ENCODE results near the gene STK36. TPM values are rescaled to one million over a fixed set of nuclear protein-coding genes. Genes with fewer than 3 reads are reported as not detected.

The STK36 gene
- total RNA-seq, 2 experiments from 2014 or later: 9.7 to 21.1 TPM

DNA sequence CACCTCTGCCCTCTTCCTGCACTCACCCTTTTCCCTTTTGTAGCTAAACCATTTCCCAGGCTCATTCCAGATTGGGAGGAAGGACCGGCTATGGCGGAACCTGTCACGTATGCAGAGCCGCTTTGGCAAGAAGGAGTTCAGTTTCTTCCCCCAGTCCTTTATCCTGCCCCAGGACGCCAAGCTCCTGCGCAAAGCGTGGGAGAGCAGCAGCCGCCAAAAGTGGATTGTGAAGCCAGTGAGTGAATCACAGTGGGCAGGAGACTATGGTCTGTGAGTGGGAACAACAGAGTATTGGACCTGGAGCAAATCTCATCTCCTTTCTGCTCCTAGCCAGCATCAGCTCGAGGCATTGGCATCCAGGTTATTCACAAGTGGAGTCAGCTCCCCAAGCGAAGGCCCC lies 75.1 kb downstream of the STK36 start:
- H3K79me2 ChIP-seq (ENCODE audit: insufficient read depth, low read depth, low read length): no peaks in the 10 kb centered on the region

DNA sequence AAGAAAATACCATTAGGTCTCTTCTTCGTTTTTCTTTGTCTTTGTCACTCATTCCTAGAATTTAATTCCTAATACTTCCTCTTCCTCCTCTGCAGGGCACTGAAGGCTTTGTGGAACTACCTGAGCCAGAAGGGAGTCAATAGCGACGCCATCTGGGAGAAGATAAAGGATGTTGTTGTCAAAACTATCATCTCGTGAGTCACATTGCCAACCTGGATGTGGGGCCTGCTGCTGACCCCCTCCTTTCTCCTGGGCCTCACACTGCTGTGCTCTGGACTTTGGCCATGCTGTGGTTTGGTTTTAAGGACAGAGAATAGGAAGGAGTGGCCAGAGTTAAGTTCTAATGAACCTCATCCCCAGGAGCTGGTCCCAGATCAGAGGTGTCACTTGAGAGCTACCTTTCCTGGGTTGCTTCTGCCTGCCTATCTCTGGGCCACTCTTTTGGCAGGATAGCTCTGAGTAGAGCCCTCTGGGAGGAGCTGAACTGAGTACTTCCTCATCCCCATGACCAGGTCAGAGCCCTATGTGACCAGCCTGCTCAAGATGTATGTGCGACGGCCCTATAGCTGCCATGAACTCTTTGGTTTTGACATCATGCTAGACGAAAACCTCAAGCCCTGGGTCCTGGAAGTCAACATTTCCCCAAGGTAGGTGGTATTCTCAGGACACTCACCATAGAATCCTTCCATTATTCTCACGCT lies 77.0 kb downstream of the STK36 start:
- Histone ChIP-seq H3K4me1 (ENCODE audit: insufficient read depth, low read length, poor library complexity, severe bottlenecking) (no peaks in the 10 kb centered on the region), H3K9me3 (ENCODE audit: low read length) (no peaks in the 10 kb centered on the region), H3K9me2 (ENCODE audit: insufficient read depth, low read length) (no peaks in the 10 kb centered on the region), H3K79me2 (ENCODE audit: insufficient read depth, low read depth, low read length) (no peaks in the 10 kb centered on the region), H4K20me1 (ENCODE audit: insufficient read depth, low read length) (no peaks in the 10 kb centered on the region), H3K4me3 (ENCODE audit: low read depth, low read length, poor library complexity, severe bottlenecking) (no peak overlapping the region), H3K36me3 (ENCODE audit: insufficient read depth, low read length) (peaks cover 96% of the 10 kb centered on the region), H2AFZ (ENCODE audit: low read length) (no peak overlapping the region), H3K27ac (ENCODE audit: low read depth, low read length, poor library complexity, severe bottlenecking) (no peak overlapping the region), H3K4me2 (ENCODE audit: low read length) (no peak overlapping the region)
- intact Hi-C loops (cut with micrococcal nuclease; ENCODE audit: unreplicated experiment): no loop called here
- no TSS peak for BruUV-seq (replicated peaks)
- ChIA-PET CTCF (ENCODE audit: unreplicated experiment) (interaction anchor here (0.7 kb wide), 1 partner anchor 99 kb away, joined by 3 read pairs; no protein-coding TSS in a partner anchor), POLR2A (no interaction called here)
- TF ChIP-seq, protein P1, sequence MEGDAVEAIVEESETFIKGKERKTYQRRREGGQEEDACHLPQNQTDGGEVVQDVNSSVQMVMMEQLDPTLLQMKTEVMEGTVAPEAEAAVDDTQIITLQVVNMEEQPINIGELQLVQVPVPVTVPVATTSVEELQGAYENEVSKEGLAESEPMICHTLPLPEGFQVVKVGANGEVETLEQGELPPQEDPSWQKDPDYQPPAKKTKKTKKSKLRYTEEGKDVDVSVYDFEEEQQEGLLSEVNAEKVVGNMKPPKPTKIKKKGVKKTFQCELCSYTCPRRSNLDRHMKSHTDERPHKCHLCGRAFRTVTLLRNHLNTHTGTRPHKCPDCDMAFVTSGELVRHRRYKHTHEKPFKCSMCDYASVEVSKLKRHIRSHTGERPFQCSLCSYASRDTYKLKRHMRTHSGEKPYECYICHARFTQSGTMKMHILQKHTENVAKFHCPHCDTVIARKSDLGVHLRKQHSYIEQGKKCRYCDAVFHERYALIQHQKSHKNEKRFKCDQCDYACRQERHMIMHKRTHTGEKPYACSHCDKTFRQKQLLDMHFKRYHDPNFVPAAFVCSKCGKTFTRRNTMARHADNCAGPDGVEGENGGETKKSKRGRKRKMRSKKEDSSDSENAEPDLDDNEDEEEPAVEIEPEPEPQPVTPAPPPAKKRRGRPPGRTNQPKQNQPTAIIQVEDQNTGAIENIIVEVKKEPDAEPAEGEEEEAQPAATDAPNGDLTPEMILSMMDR (conservative IDR thresholded peaks at IDR 0.05; ENCODE audit: low read length): no peak
- no peak for TF ChIP-seq EZH2phosphoT487 (IDR thresholded peaks at IDR 0.05; ENCODE audit: borderline replicate concordance, low read depth, low read length)
- DNase-seq (ENCODE audit: low spot score): no peak

More for the DNA sequence above, 75.1 kb downstream of the STK36 start:
- H3K4me3 ChIP-seq (ENCODE audit: low read depth, low read length, poor library complexity, severe bottlenecking): no peak overlapping the region
- no peak overlapping the region for H3K4me2 ChIP-seq (ENCODE audit: low read length)
- no peaks in the 10 kb centered on the region for H3K9me2 ChIP-seq (ENCODE audit: insufficient read depth, low read length)
- intact Hi-C loops (cut with micrococcal nuclease; ENCODE audit: unreplicated experiment): no loop called here
- no peak overlapping the region for H3K27ac ChIP-seq (ENCODE audit: low read depth, low read length, poor library complexity, severe bottlenecking)
- ChIA-PET CTCF (ENCODE audit: unreplicated experiment) (no interaction called here), POLR2A (interaction anchor here (0.9 kb wide), 1 partner anchor 99 kb away, joined by 4 read pairs; no protein-coding TSS in a partner anchor)
- H3K36me3 ChIP-seq (ENCODE audit: insufficient read depth, low read length): peaks cover 92% of the 10 kb centered on the region
- H3K4me1 ChIP-seq (ENCODE audit: insufficient read depth, low read length, poor library complexity, severe bottlenecking): no peaks in the 10 kb centered on the region
- no TSS peak for BruUV-seq (replicated peaks)
- no peaks in the 10 kb centered on the region for H3K9me3 ChIP-seq (ENCODE audit: low read length)
- no peaks in the 10 kb centered on the region for H4K20me1 ChIP-seq (ENCODE audit: insufficient read depth, low read length)
- no peak overlapping the region for H2AFZ ChIP-seq (ENCODE audit: low read length)
- no peak for TF ChIP-seq EZH2phosphoT487 (IDR thresholded peaks at IDR 0.05; ENCODE audit: borderline replicate concordance, low read depth, low read length)
- TF ChIP-seq, protein P1 (conservative IDR thresholded peaks at IDR 0.05; ENCODE audit: low read length): no peak
- DNase-seq (ENCODE audit: low spot score): no peak

Other genes with a start within 250 kb of the STK36 start
- gene USP37, start 103.7 kb upstream of the STK36 start, total RNA-seq (2014; rRNA removed; shearing (Covaris generic)): 23.3 and 31.4 TPM in 2 replicates
- gene USP37, start 103.7 kb upstream of the STK36 start, total RNA-seq (2022): 32.4 and 33.0 TPM in 2 replicates
- 67.8 and 71.6 TPM in 2 replicates for gene CNOT9, start 103.2 kb upstream of the STK36 start, total RNA-seq (2014; rRNA removed; shearing (Covaris generic))
- 92.2 and 94.2 TPM in 2 replicates for gene CNOT9, start 103.2 kb upstream of the STK36 start, total RNA-seq (2022)
- 0.25 and 1.2 TPM in 2 replicates for gene PLCD4, start 64.2 kb upstream of the STK36 start, total RNA-seq (2014; rRNA removed; shearing (Covaris generic))
- 0.48 TPM in 1 of 2 replicates, not detected in the other for gene PLCD4, start 64.2 kb upstream of the STK36 start, total RNA-seq (2022)
- 29.9 and 37.6 TPM in 2 replicates for gene ZNF142, start 12.5 kb upstream of the STK36 start, total RNA-seq (2014; rRNA removed; shearing (Covaris generic))
- gene ZNF142, start 12.5 kb upstream of the STK36 start, total RNA-seq (2022): 61.3 and 62.5 TPM in 2 replicates
- gene BCS1L, start 12.4 kb upstream of the STK36 start, total RNA-seq (2014; rRNA removed; shearing (Covaris generic)): 48.0 and 57.3 TPM in 2 replicates
- gene BCS1L, start 12.4 kb upstream of the STK36 start, total RNA-seq (2022): 54.9 and 60.8 TPM in 2 replicates
- gene RNF25, start 84 bp upstream of the STK36 start, total RNA-seq (2014; rRNA removed; shearing (Covaris generic)): 25.5 and 25.8 TPM in 2 replicates
- 24.0 and 25.7 TPM in 2 replicates for gene RNF25, start 84 bp upstream of the STK36 start, total RNA-seq (2022)
- 27.7 and 38.2 TPM in 2 replicates for gene TTLL4, start 38.7 kb downstream of the STK36 start, total RNA-seq (2014; rRNA removed; shearing (Covaris generic))
- gene TTLL4, start 38.7 kb downstream of the STK36 start, total RNA-seq (2022): 67.1 and 68.0 TPM in 2 replicates
- 0.15 TPM in 1 of 2 replicates, not detected in the other for gene CYP27A1, start 110.1 kb downstream of the STK36 start, total RNA-seq (2014; rRNA removed; shearing (Covaris generic))
- 0.23 TPM in 1 of 2 replicates, not detected in the other for gene CYP27A1, start 110.1 kb downstream of the STK36 start, total RNA-seq (2022)
- not detected in 2 replicates for gene PRKAG3, start 159.7 kb downstream of the STK36 start, total RNA-seq (2014; rRNA removed; shearing (Covaris generic))
- gene PRKAG3, start 159.7 kb downstream of the STK36 start, total RNA-seq (2022): not detected in 2 replicates
- gene WNT6, start 187.7 kb downstream of the STK36 start, total RNA-seq (2014; rRNA removed; shearing (Covaris generic)): not detected in 2 replicates
- gene WNT6, start 187.7 kb downstream of the STK36 start, total RNA-seq (2022): 0.74 and 1.8 TPM in 2 replicates
- gene WNT10A, start 208.8 kb downstream of the STK36 start, total RNA-seq (2014; rRNA removed; shearing (Covaris generic)): 3.6 and 5.5 TPM in 2 replicates
- gene WNT10A, start 208.8 kb downstream of the STK36 start, total RNA-seq (2022): 6.4 and 11.4 TPM in 2 replicates